Neuronal stem cell (in vitro differentiated cells): Measurements from ENCODE around the gene ALDH1A3.

Source experiments
- DNase-seq: peaks from one replicate; pipeline ENCODE4 v3.0.0-alpha.2; 2013; ENCODE audit warnings: low spot score
- H2AFZ ChIP-seq: one replicate; pipeline ENCODE4 v1.6.1; 2013; ENCODE audit warnings: mild to moderate bottlenecking, low read length, inconsistent platforms
- H2AK5ac ChIP-seq: 2 replicates; pipeline ENCODE4 v1.6.1; 2013; ENCODE audit warnings: low read depth, mild to moderate bottlenecking, inconsistent platforms, low read length, moderate library complexity, mixed read lengths
- H2BK120ac ChIP-seq: 2 replicates; pipeline ENCODE4 v1.6.1; 2013; ENCODE audit warnings: low read depth, mild to moderate bottlenecking, inconsistent platforms, low read length, moderate library complexity, mixed read lengths
- H2BK12ac ChIP-seq: one replicate; pipeline ENCODE4 v1.6.1; 2013; ENCODE audit warnings: low read length, inconsistent platforms
- H2BK15ac ChIP-seq: 2 replicates; pipeline ENCODE4 v1.6.1; 2013; ENCODE audit warnings: mild to moderate bottlenecking, low read length, inconsistent platforms, mixed read lengths
- H2BK5ac ChIP-seq: one replicate; pipeline ENCODE4 v1.6.1; 2013; ENCODE audit warnings: inconsistent platforms, mild to moderate bottlenecking, low read length, moderate library complexity
- H3K14ac ChIP-seq: one replicate; pipeline ENCODE4 v1.6.1; 2013; ENCODE audit warnings: low read length, inconsistent platforms
- H3K18ac ChIP-seq: 2 replicates; pipeline ENCODE4 v1.6.1; 2013; ENCODE audit warnings: low read length, inconsistent platforms
- H3K23ac ChIP-seq: 2 replicates; pipeline ENCODE4 v1.6.1; 2013; ENCODE audit warnings: low read depth, mild to moderate bottlenecking, mixed read lengths, low read length, inconsistent platforms; ENCODE audit not compliant: poor library complexity
- H3K27ac ChIP-seq: replicated peaks from 3 replicates; pipeline ENCODE4 v1.5.1; 2013; ENCODE audit warnings: low read length, inconsistent platforms
- H3K27me3 ChIP-seq, 3 experiments: 2 replicates each; pipeline ENCODE4 v1.6.1; 2013; ENCODE audit warnings: low read length in 3 of 3, mild to moderate bottlenecking in 2 of 3, inconsistent platforms in 1 of 3, low read depth in 1 of 3, mixed read lengths in 1 of 3, moderate library complexity in 1 of 3; ENCODE audit not compliant: control insufficient read depth in 3 of 3, insufficient read depth in 3 of 3
- H3K36me3 ChIP-seq, 2 donors: replicated peaks in 1 of 2; 2 replicates each; pipeline ENCODE4 v1.6.1; 2013; ENCODE audit warnings: low read length in 2 of 2; ENCODE audit not compliant: control insufficient read depth in 2 of 2, insufficient read depth in 2 of 2
- H3K4ac ChIP-seq: 2 replicates; pipeline ENCODE4 v1.6.1; 2013; ENCODE audit warnings: inconsistent platforms, mild to moderate bottlenecking, low read length, moderate library complexity
- H3K4me1 ChIP-seq, 2 donors: 1 replicate in 1 of 2; 2 replicates in 1 of 2; pipeline ENCODE4 v1.6.1; 2013; ENCODE audit warnings: low read length in 2 of 2, low read depth in 1 of 2; ENCODE audit not compliant: control insufficient read depth in 2 of 2, insufficient read depth in 1 of 2
- H3K4me2 ChIP-seq: one replicate; pipeline ENCODE4 v1.6.1; 2013; ENCODE audit warnings: mild to moderate bottlenecking, low read length, inconsistent platforms; ENCODE audit not compliant: insufficient read depth, poor library complexity, severe bottlenecking
- H3K4me3 ChIP-seq, 2 donors: 2 replicates each; pipeline ENCODE4 v1.5.1; 2013; ENCODE audit warnings: low read length in 2 of 2, mild to moderate bottlenecking in 2 of 2, inconsistent platforms in 1 of 2, moderate library complexity in 1 of 2
- H3K79me1 ChIP-seq: one replicate; pipeline ENCODE4 v1.6.1; 2013; ENCODE audit warnings: low read depth, mild to moderate bottlenecking, inconsistent platforms, low read length, moderate library complexity
- H3K9ac ChIP-seq: one replicate; pipeline ENCODE4 v1.6.1; 2013; ENCODE audit warnings: mild to moderate bottlenecking, low read depth, low read length, inconsistent platforms; ENCODE audit not compliant: poor library complexity
- H3K9me3 ChIP-seq, 2 donors: replicated peaks in 1 of 2; 2 replicates each; pipeline versions ENCODE3 to v1.6.1; 2013; ENCODE audit warnings: low read length in 2 of 2, mild to moderate bottlenecking in 2 of 2, inconsistent platforms in 1 of 2, low read depth in 1 of 2, mixed read lengths in 1 of 2, moderate library complexity in 1 of 2; ENCODE audit not compliant: control insufficient read depth in 2 of 2, insufficient read depth in 1 of 2
- H4K8ac ChIP-seq: one replicate; pipeline ENCODE4 v1.6.1; 2013; ENCODE audit warnings: low read depth, mild to moderate bottlenecking, inconsistent platforms, low read length, moderate library complexity
- H4K91ac ChIP-seq: one replicate; pipeline ENCODE4 v1.6.1; 2013; ENCODE audit warnings: low read length, low read depth, mild to moderate bottlenecking, inconsistent platforms; ENCODE audit not compliant: poor library complexity
- WGBS, 2 donors: extraction: QIAGEN DNeasy Blood & Tissue Kit; methylation state at CpG; one replicate each; pipeline ENCODE4 v1.1.7; 2013; ENCODE audit warnings: missing lambda C conversion rate in 2 of 2, mixed read lengths in 1 of 2; ENCODE audit not compliant: insufficient read length in 2 of 2, insufficient replicate concordance in 1 of 2; ENCODE audit errors: extremely low coverage in 2 of 2; 5-methylcytosine and 5-hydroxymethylcytosine counted together

ALDH1A3 gene

DNA sequence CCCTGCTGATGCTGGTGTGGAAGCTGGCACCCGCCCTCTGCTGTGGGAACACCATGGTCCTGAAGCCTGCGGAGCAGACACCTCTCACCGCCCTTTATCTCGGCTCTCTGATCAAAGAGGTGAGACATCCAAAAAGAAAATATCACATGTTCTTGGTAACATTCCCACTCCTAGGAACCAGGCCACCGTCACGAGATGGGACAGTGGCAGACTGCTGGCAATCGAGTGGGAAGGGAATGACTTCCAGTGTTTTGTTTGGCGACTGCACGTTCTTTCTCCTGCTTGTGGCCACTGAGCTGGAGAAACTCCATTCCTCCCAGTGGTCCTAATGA lies 14.3 kb downstream of the ALDH1A3 start:
- Histone ChIP-seq H2BK5ac (no peak overlapping the region), H3K23ac (no peak overlapping the region), H3K79me1 (no peaks in the 10 kb centered on the region), H3K4ac (no peak overlapping the region), H3K14ac (no peak overlapping the region), H3K9me3 (no peaks in the 10 kb centered on the region), H3K27me3 (peaks cover 0 to 14% (median 0%) of the 10 kb centered on the region in 3 experiments), H3K27ac (no peak overlapping the region), H2AFZ (no peak overlapping the region), H2BK12ac (no peak overlapping the region), H4K91ac (no peak overlapping the region), H3K4me3 (no peak overlapping the region), H3K18ac (peak overlapping the region; percentile 31), H3K9ac (no peak overlapping the region), H3K4me1 (peaks cover 8 to 19% of the 10 kb centered on the region in 2 donors), H4K8ac (no peak overlapping the region), H2BK120ac (no peak overlapping the region), H3K36me3 (no peaks in the 10 kb centered on the region), H2BK15ac (no peak overlapping the region), H3K4me2 (no peak overlapping the region), H2AK5ac (no peak overlapping the region)
- WGBS, 2 donors, result no CpG with 5 or more reads among the region's 9 CpGs
- DNase-seq, result no peak

DNA sequence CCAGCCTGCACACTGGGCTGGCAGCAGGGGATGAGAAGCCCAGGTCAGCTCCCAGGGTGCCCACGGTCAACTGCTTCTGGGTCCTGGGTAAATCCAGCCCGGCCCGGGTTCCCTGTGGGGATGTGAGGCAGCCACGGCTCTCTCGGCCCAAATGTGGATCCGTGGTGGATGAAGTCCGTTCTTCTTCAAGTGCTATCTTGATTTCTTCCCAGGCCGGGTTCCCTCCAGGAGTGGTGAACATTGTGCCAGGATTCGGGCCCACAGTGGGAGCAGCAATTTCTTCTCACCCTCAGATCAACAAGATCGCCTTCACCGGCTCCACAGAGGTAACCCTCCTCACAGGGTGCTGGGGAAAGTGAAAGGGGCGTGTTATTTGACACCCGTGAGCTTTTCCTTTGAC lies 16.1 kb downstream of the ALDH1A3 start:
- H2BK5ac ChIP-seq, result no peak overlapping the region
- no peaks in the 10 kb centered on the region for H3K79me1 ChIP-seq
- H3K4me1 ChIP-seq, result peaks cover 8 to 18% of the 10 kb centered on the region in 2 donors
- H3K9ac ChIP-seq, result no peak overlapping the region
- peak overlapping the region; percentile 51 for H3K23ac ChIP-seq
- H3K27ac ChIP-seq, result no peak overlapping the region
- WGBS, 2 donors, result no CpG with 5 or more reads among the region's 13 CpGs
- no peak overlapping the region for H2BK15ac ChIP-seq
- no peak overlapping the region for H3K4ac ChIP-seq
- H3K4me2 ChIP-seq, result no peak overlapping the region
- H2BK12ac ChIP-seq, result no peak overlapping the region
- no peak overlapping the region for H4K91ac ChIP-seq
- H3K14ac ChIP-seq, result no peak overlapping the region
- H2AK5ac ChIP-seq, result peak overlapping the region; percentile 50
- H2BK120ac ChIP-seq, result no peak overlapping the region
- no peak for DNase-seq
- peaks cover 0 to 16% (median 0%) of the 10 kb centered on the region in 3 experiments for H3K27me3 ChIP-seq
- no peak overlapping the region for H4K8ac ChIP-seq
- H3K18ac ChIP-seq, result peak overlapping the region; percentile 80
- no peak overlapping the region for H3K4me3 ChIP-seq
- no peaks in the 10 kb centered on the region for H3K9me3 ChIP-seq
- no peak overlapping the region for H2AFZ ChIP-seq
- H3K36me3 ChIP-seq, result no peaks in the 10 kb centered on the region

DNA sequence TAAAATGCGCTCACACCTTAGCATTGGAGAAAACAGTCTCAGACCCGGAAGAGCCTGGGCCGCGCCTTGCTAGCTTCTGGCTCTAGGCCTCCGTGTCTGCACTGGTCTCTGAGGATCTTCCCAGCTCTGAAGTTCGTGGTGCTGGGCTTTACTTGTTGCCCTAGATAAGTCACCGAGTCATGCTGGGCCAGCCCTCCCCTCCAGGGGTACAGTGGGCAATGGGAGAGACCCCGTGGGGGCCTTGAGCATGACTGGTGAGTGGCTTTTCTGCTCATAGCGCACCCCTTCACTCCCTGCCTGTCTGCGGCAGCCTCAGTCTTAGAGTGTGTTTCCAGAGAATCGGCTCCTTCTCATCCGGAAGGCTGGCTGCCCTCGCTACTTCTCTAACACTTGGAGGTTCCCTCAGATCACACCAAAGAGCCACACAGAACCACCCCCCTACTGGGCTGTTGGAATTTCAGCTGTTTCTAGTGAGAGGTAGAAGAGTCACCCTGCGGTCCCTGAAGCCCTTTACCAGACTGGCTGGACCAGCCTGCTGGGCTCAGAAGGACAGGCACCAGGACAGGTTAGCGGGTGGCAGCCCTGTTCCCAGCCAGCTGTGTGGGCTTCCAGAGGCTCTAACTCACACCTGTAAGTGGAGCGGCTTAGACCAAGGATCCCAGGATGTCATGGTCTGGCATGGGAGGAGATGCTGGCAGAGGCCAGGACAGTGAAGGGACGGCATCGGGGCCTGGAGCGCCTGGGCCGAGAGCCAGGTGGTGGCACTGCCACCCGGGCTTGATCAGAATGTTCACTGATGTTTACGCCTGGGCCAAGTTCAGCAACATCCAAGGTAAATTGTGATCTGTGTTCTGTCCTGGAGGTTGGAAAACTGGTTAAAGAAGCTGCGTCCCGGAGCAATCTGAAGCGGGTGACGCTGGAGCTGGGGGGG lies 17.9 kb downstream of the ALDH1A3 start:
- DNase-seq, result no peak
- Histone ChIP-seq H3K4me1 (peaks cover 3 to 7% of the 10 kb centered on the region in 2 donors), H2BK120ac (no peak overlapping the region)

DNA sequence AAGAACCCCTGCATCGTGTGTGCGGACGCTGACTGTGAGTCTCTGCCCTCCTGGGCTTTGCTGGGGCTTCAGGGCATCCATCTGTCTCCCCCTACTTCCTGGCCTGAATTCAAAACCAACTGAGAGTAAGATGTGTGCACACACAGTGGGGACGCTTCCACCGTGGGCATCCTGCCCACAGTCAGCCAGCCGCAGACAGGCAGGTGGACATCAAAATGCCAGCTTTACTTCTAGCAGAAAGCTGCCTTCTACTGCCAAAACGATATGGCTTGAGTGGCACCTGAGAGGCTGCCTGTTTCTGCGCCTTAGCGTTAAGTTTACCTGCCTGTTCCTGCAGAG lies 18.5 kb downstream of the ALDH1A3 start:
- Histone ChIP-seq H2AK5ac (peak overlapping the region; percentile 31), H3K4me3 (no peak overlapping the region), H4K8ac (no peak overlapping the region), H3K4me2 (no peak overlapping the region), H2BK15ac (no peak overlapping the region), H3K4me1 (peaks cover 3 to 7% of the 10 kb centered on the region in 2 donors), H3K9ac (peak overlapping the region; percentile 9), H3K18ac (no peak overlapping the region), H3K27me3 (peaks cover 0 to 16% (median 0%) of the 10 kb centered on the region in 3 experiments), H2AFZ (no peak overlapping the region), H4K91ac (no peak overlapping the region), H3K27ac (no peak overlapping the region), H2BK12ac (no peak overlapping the region), H3K23ac (no peak overlapping the region), H3K79me1 (no peaks in the 10 kb centered on the region), H3K4ac (no peak overlapping the region), H3K36me3 (no peaks in the 10 kb centered on the region), H3K14ac (no peak overlapping the region), H3K9me3 (no peaks in the 10 kb centered on the region), H2BK120ac (no peak overlapping the region), H2BK5ac (no peak overlapping the region)
- DNase-seq, result no peak
- no CpG with 5 or more reads among the region's 9 CpGs for WGBS, 2 donors

More for the DNA sequence above, 17.9 kb downstream of the ALDH1A3 start:
- Histone ChIP-seq H3K18ac (peak overlapping the region; percentile 32), H2AK5ac (peak overlapping the region; percentile 31), H3K4me2 (no peak overlapping the region), H3K4me3 (no peak overlapping the region), H3K36me3 (no peaks in the 10 kb centered on the region), H3K27ac (no peak overlapping the region), H3K14ac (no peak overlapping the region), H3K27me3 (peaks cover 0 to 18% (median 0%) of the 10 kb centered on the region in 3 experiments), H3K4ac (no peak overlapping the region), H2BK5ac (no peak overlapping the region), H2AFZ (no peak overlapping the region), H2BK12ac (no peak overlapping the region), H3K9me3 (no peaks in the 10 kb centered on the region), H2BK15ac (no peak overlapping the region), H4K91ac (peak overlapping the region; percentile 17), H3K79me1 (no peaks in the 10 kb centered on the region), H4K8ac (no peak overlapping the region), H3K9ac (peak overlapping the region; percentile 9), H3K23ac (no peak overlapping the region)
- WGBS, 2 donors, result no CpG with 5 or more reads among the region's 26 CpGs
